ENCODE results near the gene CORO1C. TPM values are rescaled to one million over a fixed set of nuclear protein-coding genes. Genes with fewer than 3 reads are reported as not detected.

The CORO1C gene
- polyA plus RNA-seq, 1 experiment: 596 TPM

- no peak for TF ChIP-seq CTCF (IDR thresholded peaks at IDR 0.05; ENCODE audit: low read depth, low read length)
- ChIA-PET POLR2A (no interaction called here), CTCF (interaction anchor here (1.1 to 1.6 kb wide), 3 partner anchors 40 to 47 kb away, joined by 3 to 6 read pairs (median 4); no protein-coding TSS in a partner anchor)
- no peak for DNase-seq (ENCODE audit: low read depth, low spot score)
- peaks cover 2% of the 10 kb centered on the region for H3K9me3 ChIP-seq (ENCODE audit: control insufficient read depth, insufficient read depth, low read length)
- H3K4me3 ChIP-seq (ENCODE audit: low read depth, low read length): no peak overlapping the region
- no peaks in the 10 kb centered on the region for H3K27me3 ChIP-seq (ENCODE audit: control insufficient read depth, insufficient read depth, low read length)
- H3K27ac ChIP-seq (ENCODE audit: low read depth, low read length): peak overlapping the region; percentile 11
Observed at GRCh38 chr12:108610856-108611605, 120.3 kb downstream of the CORO1C start.

- CTCF ChIA-PET: interaction anchor here (1.1 to 1.6 kb wide), 2 partner anchors 39 to 46 kb away, joined by 3 to 6 read pairs; no protein-coding TSS in a partner anchor
- TF ChIP-seq CTCF (IDR thresholded peaks at IDR 0.05; ENCODE audit: low read depth, low read length): no peak
- Histone ChIP-seq H3K9me3 (ENCODE audit: control insufficient read depth, insufficient read depth, low read length) (no peaks in the 10 kb centered on the region; the same call in 1 of the 2 replicates), H3K27ac (ENCODE audit: low read depth, low read length) (peak overlapping the region; percentile 75), H3K4me3 (ENCODE audit: low read depth, low read length) (no peak overlapping the region), H3K27me3 (ENCODE audit: control insufficient read depth, insufficient read depth, low read length) (no peaks in the 10 kb centered on the region)
- DNase-seq (ENCODE audit: low read depth, low spot score): no peak
- POLR2A ChIA-PET: interaction anchor here (1.3 kb wide), 1 partner anchor 12 kb away, joined by 9 read pairs; the partner anchor contains the start of gene TMEM119
Observed at GRCh38 chr12:108610336-108610815, 120.9 kb downstream of the CORO1C start.

- Histone ChIP-seq H3K9me3 (ENCODE audit: control insufficient read depth, insufficient read depth, low read length) (no peaks in the 10 kb centered on the region; the same call in 1 of the 2 replicates), H3K27me3 (ENCODE audit: control insufficient read depth, insufficient read depth, low read length) (no peaks in the 10 kb centered on the region), H3K27ac (ENCODE audit: low read depth, low read length) (peak overlapping the region; percentile 75), H3K4me3 (ENCODE audit: low read depth, low read length) (no peak overlapping the region)
- DNase-seq (ENCODE audit: low read depth, low spot score): peak; percentile 87
- ChIA-PET POLR2A (interaction anchor here (1.3 kb wide), 2 partner anchors 11 to 248 kb away, joined by 5 to 9 read pairs; partner anchors contain the start of genes SSH1 and TMEM119), CTCF (interaction anchor here (0.5 to 3.7 kb wide), 4 partner anchors 8 to 33 kb away, joined by 3 to 12 read pairs (median 4); no protein-coding TSS in a partner anchor)
- TF ChIP-seq CTCF (IDR thresholded peaks at IDR 0.05; ENCODE audit: low read depth, low read length): no peak
Observed at GRCh38 chr12:108609537-108610335, 121.6 kb downstream of the CORO1C start.

- CTCF ChIA-PET: interaction anchor here (1.5 to 3.7 kb wide), 2 partner anchors 9 to 11 kb away, joined by 4 to 12 read pairs; no protein-coding TSS in a partner anchor
- H3K27ac ChIP-seq (ENCODE audit: low read depth, low read length): no peak overlapping the region
- no peaks in the 10 kb centered on the region; the same call in 1 of the 2 replicates for H3K9me3 ChIP-seq (ENCODE audit: control insufficient read depth, insufficient read depth, low read length)
- no peaks in the 10 kb centered on the region for H3K27me3 ChIP-seq (ENCODE audit: control insufficient read depth, insufficient read depth, low read length)
- DNase-seq (ENCODE audit: low read depth, low spot score): no peak
- TF ChIP-seq CTCF (IDR thresholded peaks at IDR 0.05; ENCODE audit: low read depth, low read length): no peak
- POLR2A ChIA-PET: interaction anchor here (1.3 kb wide), 2 partner anchors 10 to 249 kb away, joined by 5 to 9 read pairs; partner anchors contain the start of genes SSH1 and TMEM119
- no peak overlapping the region for H3K4me3 ChIP-seq (ENCODE audit: low read depth, low read length)
Observed at GRCh38 chr12:108608616-108609015, 122.7 kb downstream of the CORO1C start.

All from AG04450 (cell line).